Measurements from ENCODE around the gene VWA8.
"Not testable (repeated sequence)": the region's sequence is repeated elsewhere in the genome, so short reads cannot be mapped to it uniquely, and the experiment has no call there.

VWA8 gene

GRCh38 chr13:41745496-41745895 is 215.4 kb downstream of the VWA8 start:
- DNase-seq (ENCODE audit: low read depth, low spot score), result not testable (repeated sequence)

GRCh38 chr13:41742917-41743552 is 217.9 kb downstream of the VWA8 start:
- DNase-seq (ENCODE audit: low read depth, low spot score), result no peak

- no peak for DNase-seq (ENCODE audit: low read depth, low spot score)
These were observed 220.4 kb downstream of the VWA8 start for GRCh38 chr13:41740479-41740878.

GRCh38 chr13:41722684-41723535 is 238.0 kb downstream of the VWA8 start:
- no peak for DNase-seq (ENCODE audit: low read depth, low spot score)

GRCh38 chr13:41720839-41721561 is 239.9 kb downstream of the VWA8 start:
- no peak for DNase-seq (ENCODE audit: low read depth, low spot score)

- no peak for DNase-seq (ENCODE audit: low read depth, low spot score)
These were observed 244.7 kb downstream of the VWA8 start for GRCh38 chr13:41716236-41716635.

GRCh38 chr13:41713405-41713804 is 247.5 kb downstream of the VWA8 start:
- no peak for DNase-seq (ENCODE audit: low read depth, low spot score)

- DNase-seq (ENCODE audit: low read depth, low spot score), result no peak
These were observed 250.1 kb downstream of the VWA8 start for GRCh38 chr13:41710771-41711170.

- DNase-seq (ENCODE audit: low read depth, low spot score), result no peak
These were observed 251.4 kb downstream of the VWA8 start for GRCh38 chr13:41709511-41709910.

- DNase-seq (ENCODE audit: low read depth, low spot score), result no peak
These were observed 252.2 kb downstream of the VWA8 start for GRCh38 chr13:41708713-41709112.

GRCh38 chr13:41707194-41707821 is 253.6 kb downstream of the VWA8 start:
- no peak for DNase-seq (ENCODE audit: low read depth, low spot score)

GRCh38 chr13:41706152-41706551 is 254.8 kb downstream of the VWA8 start:
- no peak for DNase-seq (ENCODE audit: low read depth, low spot score)

- DNase-seq (ENCODE audit: low read depth, low spot score), result no peak
These were observed 258.4 kb downstream of the VWA8 start for GRCh38 chr13:41702540-41702939.

- no peak for DNase-seq (ENCODE audit: low read depth, low spot score)
These were observed 259.2 kb downstream of the VWA8 start for GRCh38 chr13:41701676-41702075.

GRCh38 chr13:41700790-41701310 is 260.1 kb downstream of the VWA8 start:
- DNase-seq (ENCODE audit: low read depth, low spot score), result no peak

GRCh38 chr13:41699759-41700158 is 261.1 kb downstream of the VWA8 start:
- no peak for DNase-seq (ENCODE audit: low read depth, low spot score)

- DNase-seq (ENCODE audit: low read depth, low spot score), result no peak
These were observed 263.3 kb downstream of the VWA8 start for GRCh38 chr13:41697578-41697977.

- DNase-seq (ENCODE audit: low read depth, low spot score), result no peak
These were observed 264.5 kb downstream of the VWA8 start for GRCh38 chr13:41696163-41697003.

GRCh38 chr13:41694545-41695301 is 266.2 kb downstream of the VWA8 start:
- DNase-seq (ENCODE audit: low read depth, low spot score), result no peak

GRCh38 chr13:41693434-41693833 is 267.5 kb downstream of the VWA8 start:
- no peak for DNase-seq (ENCODE audit: low read depth, low spot score)

All from activated naive CD8-positive, alpha-beta T cell treated with anti-CD3 and anti-CD28 coated beads, Interleukin-2, amount 50 U/mL, for 16 hours (primary cell).